GM10847 (cell line): Measurements from ENCODE around the gene KLHL29.

Source experiments
- POLR2A ChIP-seq: IDR thresholded peaks from 2 replicates; pipeline ENCODE4 v1.6.1; 2011; ENCODE audit not compliant: insufficient read length; ENCODE audit errors: extremely low read depth

KLHL29 gene

DNA sequence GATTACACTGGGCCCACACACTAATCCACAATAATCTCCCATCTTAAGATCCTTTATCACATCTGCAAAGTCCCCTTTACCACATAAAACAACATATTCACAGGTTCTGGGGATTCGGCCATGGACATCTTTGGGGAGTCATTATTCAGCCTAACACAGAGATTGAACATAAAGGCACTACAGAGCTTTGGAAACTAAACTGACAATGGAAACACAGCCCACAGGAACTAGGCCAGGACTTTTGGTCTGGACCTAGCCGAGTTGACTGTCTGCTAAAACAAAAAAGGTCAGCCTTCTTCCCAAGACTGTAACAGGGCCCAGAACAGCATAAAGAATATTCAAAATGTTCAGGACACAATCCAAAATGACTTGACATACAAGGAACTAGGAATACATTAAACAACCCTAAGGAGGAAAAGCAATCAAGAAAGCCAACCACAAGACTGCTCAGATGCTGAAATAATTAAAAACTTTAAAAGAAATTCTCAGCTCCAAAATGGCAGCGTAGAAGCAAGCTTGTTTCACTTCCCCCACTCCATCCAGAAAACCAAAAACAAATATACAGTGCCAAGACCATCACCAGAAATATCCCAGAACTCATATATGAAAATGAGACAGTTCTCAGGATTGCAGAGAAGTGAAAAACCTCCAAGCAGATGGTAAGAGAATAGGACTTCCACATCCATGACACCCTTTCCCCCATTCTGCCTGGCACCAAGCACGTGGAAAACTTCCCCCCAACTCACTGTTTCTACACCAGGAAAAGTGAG lies 334.1 kb downstream of the KLHL29 start:
- no peak for TF ChIP-seq POLR2A

DNA sequence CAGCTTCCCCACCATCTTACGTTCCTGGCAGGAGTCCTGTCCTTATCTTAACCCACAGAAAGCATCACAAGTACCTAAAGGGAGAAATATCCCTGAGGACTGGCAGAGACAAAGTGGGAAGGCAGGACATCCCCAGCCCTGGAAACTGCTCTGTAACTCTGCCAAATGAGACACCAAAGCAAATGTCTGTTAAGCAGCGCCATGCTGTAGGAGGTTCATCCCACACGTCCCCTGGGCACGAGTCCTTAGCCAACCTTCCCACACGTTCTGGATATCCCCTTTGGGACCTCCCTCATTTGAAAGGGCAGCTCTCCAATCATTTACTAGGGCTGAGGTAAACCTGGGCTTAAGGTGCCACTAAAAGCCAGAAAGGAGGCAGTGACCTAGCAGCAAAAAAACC lies 334.7 kb downstream of the KLHL29 start:
- no peak for TF ChIP-seq POLR2A

DNA sequence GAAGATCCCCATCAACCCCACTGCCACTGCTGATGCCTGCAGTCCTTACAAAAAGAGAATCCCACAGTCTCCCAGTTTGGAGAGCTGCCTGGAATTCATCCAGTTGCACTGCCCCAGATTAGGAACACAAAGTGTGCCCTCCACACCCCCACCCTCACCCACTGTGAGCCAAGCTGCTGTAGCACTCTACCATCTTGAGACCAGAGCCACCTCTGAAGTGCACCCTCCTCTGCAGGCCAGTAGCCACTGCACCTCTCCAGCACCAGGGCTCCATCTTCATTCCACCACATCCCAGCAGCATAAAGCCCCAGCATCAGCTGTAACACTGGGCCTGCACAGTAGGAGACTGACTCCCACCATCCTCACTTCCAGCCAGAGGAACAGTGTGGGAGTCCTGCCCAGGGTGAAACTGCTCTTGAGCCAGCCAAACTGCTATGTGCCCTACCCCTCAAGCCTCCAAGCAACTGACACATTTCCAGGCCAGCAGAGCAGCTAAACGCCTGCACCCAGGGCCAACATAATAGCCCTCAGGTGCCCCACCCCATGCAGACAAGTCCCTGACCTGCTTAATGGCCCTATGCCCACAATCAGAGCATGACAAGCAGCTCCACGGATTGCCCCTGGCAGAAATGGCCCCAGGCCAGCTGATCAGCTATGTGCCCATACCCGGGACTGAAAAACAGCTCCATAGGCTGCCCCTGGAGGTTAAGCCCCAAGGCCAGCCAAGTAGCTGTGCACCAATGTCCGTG lies 335.9 kb downstream of the KLHL29 start:
- TF ChIP-seq POLR2A = no peak

DNA sequence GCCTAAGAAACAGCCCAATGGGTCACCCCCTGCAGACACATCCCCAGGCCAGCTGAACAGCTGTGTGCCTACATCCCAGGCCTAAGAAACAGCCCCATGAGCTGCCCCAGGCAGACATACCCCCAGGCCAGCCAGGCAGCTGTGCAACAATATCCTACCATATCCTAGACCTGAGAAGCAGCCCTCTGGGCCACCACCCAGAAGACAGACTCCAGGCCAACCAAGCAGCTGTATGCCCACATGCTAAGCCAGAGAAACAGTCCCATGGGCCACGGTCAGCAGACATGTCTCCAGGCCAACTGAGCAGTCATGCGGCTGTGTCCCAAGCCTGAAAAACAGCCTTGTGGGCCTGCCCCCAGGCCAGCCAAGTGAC lies 336.5 kb downstream of the KLHL29 start:
- no peak for TF ChIP-seq POLR2A

DNA sequence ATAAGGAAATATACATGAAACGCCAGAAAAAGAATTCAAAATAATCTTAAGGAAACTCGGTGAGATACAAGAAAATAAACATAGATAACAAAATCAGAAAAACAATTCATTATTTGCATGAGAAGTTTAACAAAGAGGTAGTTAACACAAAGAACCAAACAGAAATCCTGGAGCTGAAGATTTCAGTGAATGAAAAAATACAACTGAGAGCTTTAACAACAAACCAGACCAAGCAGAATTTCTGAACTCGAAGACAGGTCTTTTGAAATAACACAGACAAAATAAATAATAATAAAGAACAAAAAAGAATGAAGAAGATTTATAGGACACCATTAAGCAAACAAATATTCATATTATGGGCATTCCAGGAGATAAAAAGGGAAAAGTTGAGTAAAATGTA lies 337.3 kb downstream of the KLHL29 start:
- no peak for TF ChIP-seq POLR2A

DNA sequence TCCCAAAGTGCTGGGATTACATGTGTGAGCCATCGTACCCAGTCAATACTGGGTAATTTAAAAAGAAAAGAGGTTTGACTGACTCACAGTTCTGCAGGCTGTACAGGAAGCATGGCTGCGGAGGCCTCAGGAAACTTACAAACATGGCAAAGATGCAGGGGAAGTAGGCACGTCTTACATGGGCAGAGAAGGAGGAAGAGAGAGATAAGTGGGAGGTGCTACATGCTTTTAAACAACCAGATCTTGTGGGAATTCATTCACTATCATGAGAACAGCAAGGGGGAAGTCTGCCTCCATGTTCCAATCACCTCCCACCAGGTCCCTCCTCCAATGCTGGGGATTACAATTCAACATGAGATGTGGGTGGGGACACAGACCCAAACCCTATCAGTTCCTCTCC lies 349.4 kb downstream of the KLHL29 start:
- no peak for TF ChIP-seq POLR2A

DNA sequence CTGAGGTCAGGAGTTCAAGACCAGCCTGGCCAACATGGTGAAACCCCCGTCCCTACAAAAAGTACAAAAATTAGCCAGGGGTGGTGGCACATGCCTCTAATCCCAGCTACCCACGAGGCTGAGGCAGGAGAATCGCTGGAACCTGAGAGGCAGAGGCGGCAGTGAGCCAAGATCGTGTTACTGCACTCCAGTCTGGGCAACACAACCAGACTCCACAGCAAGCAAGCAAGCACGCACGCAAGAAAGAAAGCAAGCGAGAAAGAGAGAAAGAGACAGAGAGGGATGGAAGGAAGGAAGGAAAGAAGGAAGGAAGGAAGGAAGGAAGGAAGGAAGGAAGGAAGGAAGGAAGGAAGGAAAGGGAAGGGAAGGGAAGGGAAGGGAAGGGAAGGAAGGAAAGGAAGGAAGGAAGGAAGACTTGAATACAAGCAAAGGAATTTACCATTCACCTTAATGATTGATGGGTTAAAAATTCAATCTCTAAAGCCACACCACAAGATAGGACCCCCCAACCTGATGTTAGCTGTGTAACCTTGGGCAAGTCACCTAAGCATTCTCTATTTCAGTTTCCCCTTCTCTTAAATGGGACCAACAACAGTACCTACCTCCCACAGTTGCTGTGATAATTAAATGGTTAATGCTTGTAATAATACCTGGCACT lies 360.2 kb downstream of the KLHL29 start:
- no peak for TF ChIP-seq POLR2A

DNA sequence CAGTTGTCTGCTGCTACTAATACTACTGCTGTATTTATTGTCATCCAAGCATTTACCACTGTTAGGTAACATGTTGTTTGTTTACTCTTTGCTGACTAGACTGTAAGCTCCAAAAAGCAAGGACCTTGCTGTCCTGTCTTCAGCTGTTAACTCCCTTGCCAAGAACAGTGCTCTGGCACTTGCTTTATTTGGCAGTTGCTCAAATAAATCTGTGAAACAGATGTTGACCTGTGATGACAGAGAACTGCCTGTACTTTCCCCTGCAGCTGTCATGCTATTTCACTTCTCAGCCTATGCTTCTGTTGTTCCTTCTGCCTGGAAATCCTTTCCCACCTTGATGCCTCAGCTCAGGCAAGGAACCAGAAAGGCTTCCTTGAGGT lies 360.7 kb downstream of the KLHL29 start:
- TF ChIP-seq POLR2A = no peak

DNA sequence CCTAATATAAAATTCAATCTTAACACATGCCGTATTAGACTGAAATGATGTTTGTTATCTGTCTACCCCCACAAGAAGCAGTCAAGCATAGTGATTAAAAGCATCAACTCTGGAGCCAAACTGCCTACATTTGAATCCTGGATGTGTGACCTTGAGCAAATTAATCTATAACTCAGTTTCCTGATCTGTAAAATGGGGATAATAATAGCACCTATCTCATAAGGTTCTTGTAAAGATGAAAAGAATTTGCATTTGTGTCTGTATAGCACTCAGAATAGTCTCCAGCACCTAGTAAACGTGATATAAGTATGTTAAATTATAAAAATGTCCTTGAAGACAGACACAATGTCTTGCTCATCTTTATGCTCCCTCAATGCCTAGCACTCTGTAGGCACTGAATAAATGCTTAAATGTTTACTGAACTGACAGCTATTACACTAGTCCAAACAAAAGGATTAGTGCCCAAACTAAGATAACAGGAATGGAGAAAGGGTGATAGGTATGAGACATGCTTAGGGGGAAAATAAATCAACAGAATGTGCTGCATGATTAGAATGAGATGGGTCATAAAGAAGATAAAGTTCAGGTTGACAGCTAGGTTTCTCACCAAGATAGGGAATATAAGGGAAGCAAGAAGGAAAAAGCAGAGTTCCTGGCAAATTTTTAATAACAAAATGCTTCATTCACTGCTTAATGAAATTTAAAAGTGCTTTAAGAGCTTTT lies 361.3 kb downstream of the KLHL29 start:
- TF ChIP-seq POLR2A = no peak

DNA sequence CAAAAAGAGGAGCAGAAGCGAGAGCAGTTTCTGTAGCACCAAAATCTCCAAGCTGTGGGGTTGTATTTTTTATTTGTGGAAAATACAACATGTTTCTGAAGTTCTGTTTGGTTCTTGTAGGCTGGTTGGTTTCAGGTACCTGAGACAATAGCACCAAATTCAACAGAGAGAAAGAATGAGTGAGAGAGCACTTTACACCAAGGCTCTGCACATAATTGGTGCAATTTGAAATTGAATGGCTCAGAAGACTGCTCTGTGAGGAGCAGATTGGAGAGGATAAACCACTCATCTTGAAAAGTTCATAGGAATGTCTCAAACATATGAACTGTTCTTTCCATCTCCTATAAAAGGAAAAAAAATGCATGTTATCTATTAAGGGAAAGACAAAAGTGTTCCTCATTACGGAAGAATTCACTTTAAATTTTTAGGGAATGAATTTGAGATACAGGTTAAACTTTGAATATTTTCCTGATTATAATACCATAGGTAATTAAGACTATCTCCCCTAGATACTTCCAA lies 366.8 kb downstream of the KLHL29 start:
- no peak for TF ChIP-seq POLR2A

DNA sequence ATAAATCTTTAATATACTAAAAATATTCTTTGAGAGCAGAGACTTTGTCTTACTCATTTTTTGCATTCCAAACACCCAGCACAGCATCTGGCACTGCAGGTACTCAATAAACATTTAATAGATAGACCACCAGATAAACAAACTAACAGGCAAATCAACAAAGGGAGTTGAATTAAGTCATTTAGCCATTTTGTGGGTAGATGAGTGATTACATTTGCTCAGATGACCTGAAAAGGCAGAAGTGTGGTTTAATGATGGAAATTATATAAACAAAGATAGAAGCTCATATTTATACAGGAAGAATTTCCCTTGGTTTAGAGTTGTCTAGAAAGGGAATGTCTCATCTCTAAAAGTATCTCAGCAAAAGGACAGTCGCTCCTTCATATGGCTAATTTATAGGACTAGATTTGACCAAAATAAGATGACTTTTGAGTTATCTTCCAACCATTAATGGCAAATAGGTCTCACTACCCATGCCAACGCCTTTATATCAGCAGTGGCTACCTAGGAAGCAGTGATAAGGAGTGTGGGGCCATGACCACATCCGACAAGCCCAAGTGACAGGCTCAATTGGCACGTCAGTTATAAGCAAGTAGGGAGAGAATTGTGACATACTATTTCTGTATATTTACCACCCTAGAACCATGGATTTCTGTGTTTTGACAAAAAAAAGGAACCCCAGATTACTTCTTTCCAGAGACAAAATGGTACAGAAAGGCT lies 368.5 kb downstream of the KLHL29 start:
- TF ChIP-seq POLR2A = no peak

DNA sequence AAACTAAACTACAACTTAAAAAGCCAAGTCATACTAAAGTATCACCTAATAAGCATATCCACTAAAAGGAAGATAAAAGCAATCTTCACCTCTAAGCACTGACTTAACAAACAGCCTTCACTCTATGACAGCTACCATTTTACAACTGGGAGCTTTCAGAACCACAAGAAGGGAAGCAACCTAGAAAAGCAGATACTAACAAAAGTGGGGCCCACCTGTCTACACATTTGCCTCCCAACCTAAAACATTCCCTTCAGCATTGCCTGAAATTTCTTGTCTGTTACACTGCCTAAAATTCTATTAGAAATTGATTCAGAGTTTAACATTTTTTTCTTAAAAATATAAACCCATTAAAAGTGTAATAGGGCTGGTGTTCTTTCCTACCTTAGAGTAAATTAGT lies 370.0 kb downstream of the KLHL29 start:
- no peak for TF ChIP-seq POLR2A

DNA sequence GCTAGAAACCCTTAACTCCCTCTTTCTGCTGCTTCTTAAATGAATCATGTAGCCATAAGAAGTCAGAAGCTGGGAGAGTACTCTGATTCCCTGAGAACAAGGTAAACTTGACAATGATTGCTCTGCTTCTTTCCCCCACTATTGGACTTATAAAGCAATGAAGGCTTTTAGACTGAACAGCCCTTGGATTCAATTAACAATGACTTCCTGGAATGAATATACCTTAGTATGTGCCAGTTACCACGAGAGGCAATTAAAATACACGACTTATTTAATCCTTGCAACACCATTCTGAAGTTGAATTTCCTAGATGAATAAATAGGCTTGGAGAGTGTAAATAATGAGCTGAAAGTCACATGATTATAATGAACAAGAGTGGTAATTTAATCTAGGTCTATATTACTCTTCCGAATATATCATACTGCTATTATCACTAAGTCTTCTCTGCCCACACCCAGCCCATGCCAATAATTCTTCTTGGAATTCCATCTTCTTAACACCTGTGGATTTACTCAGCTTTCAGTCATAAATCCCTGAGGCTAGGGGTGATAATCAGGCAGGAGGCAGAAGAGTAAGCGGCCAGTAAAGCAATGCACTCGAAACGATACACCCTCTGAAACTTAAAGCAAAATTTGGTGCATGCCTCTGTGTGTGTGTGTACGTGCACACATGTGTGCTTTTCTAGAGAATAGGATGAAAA lies 371.8 kb downstream of the KLHL29 start:
- TF ChIP-seq POLR2A = no peak
